ENCODE results near the gene MBNL1.

DNA sequence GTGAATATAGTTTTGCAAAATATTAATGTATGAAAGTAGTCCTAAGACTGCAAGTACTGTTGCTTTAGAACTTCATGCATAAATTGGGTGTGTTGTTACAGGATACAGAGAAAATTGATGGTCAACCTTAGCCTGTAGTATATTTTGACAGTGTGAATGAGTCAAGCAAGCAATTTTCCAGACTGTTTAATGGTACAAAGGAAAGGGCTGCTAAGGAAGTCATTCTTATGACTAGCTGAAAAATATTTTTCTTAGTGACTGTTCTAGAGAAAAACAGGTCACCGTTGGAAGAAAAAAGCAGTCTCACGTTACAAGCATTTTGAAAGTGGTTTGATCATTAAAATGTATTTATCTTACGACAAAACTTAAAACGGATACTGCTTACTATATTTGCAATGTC is 49.2 kb downstream of the MBNL1 start:
- TF ChIP-seq, protein P1, sequence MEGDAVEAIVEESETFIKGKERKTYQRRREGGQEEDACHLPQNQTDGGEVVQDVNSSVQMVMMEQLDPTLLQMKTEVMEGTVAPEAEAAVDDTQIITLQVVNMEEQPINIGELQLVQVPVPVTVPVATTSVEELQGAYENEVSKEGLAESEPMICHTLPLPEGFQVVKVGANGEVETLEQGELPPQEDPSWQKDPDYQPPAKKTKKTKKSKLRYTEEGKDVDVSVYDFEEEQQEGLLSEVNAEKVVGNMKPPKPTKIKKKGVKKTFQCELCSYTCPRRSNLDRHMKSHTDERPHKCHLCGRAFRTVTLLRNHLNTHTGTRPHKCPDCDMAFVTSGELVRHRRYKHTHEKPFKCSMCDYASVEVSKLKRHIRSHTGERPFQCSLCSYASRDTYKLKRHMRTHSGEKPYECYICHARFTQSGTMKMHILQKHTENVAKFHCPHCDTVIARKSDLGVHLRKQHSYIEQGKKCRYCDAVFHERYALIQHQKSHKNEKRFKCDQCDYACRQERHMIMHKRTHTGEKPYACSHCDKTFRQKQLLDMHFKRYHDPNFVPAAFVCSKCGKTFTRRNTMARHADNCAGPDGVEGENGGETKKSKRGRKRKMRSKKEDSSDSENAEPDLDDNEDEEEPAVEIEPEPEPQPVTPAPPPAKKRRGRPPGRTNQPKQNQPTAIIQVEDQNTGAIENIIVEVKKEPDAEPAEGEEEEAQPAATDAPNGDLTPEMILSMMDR (IDR thresholded peaks at IDR 0.05): no peak
- TF ChIP-seq POLR2A (IDR thresholded peaks at IDR 0.05): no peak
